ENCODE results near the gene CTSH. TPM values are rescaled to one million over a fixed set of nuclear protein-coding genes. Genes with fewer than 3 reads are reported as not detected.

The CTSH gene
- total RNA-seq, 1 experiment from 2014 or later: 327 TPM

- Mint-ChIP-seq H3K4me1 (ENCODE audit: low read depth, unreplicated experiment) (peaks cover 13% of the 10 kb centered on the region), H3K36me3 (ENCODE audit: insufficient read depth, unreplicated experiment) (peaks cover 22% of the 10 kb centered on the region), H3K4me3 (ENCODE audit: low read depth, unreplicated experiment) (peak overlapping the region; percentile 100), H3K27ac (ENCODE audit: unreplicated experiment) (peak overlapping the region; percentile 82), H3K9me3 (ENCODE audit: low read depth, unreplicated experiment) (no peaks in the 10 kb centered on the region), H3K27me3 (ENCODE audit: unreplicated experiment) (no peaks in the 10 kb centered on the region)
- no peak for TF ChIP-seq CTCF (IDR thresholded peaks at IDR 0.05; ENCODE audit: unreplicated experiment)
- intact Hi-C loops (cut with micrococcal nuclease; ENCODE audit: unreplicated experiment): no loop called here
- BruUV-seq (replicated peaks): no TSS peak
- CTCF ChIA-PET: interaction anchor here (0.6 to 1.6 kb wide), 5 partner anchors 35 to 240 kb away, joined by 3 to 12 read pairs (median 5); no protein-coding TSS in a partner anchor
- peak; percentile 43 for DNase-seq
Measured at GRCh38 chr15:78944202-78944625, 632 bp downstream of the CTSH start.

DNA sequence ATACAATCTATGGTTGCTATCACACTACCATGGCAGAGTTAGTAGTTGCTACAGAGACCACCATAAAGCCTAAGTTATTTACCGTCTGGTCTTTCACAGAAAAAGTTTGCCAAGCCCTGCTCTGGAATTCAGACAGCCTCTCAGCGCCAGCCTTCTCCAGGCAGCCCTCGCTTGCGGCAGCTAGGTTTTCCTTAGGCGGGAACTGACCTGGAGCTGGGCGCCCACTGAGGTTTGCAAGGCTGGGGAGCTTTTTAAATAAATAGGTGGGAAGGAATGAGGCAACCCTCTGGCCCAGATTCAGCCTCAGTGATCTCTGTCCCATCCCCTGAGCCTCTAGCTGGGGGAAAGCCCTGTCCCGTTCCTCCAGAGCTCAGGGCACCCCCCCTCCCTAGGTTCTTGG, 1.2 kb downstream of the CTSH start:
- H3K36me3 Mint-ChIP-seq (ENCODE audit: insufficient read depth, unreplicated experiment): peaks cover 23% of the 10 kb centered on the region
- H3K4me3 Mint-ChIP-seq (ENCODE audit: low read depth, unreplicated experiment): peak overlapping the region; percentile 100
- intact Hi-C loops (cut with micrococcal nuclease; ENCODE audit: unreplicated experiment): no loop called here
- H3K9me3 Mint-ChIP-seq (ENCODE audit: low read depth, unreplicated experiment): no peaks in the 10 kb centered on the region
- peak overlapping the region; percentile 82 for H3K27ac Mint-ChIP-seq (ENCODE audit: unreplicated experiment)
- BruUV-seq (replicated peaks): no TSS peak
- H3K27me3 Mint-ChIP-seq (ENCODE audit: unreplicated experiment): no peaks in the 10 kb centered on the region
- peaks cover 13% of the 10 kb centered on the region for H3K4me1 Mint-ChIP-seq (ENCODE audit: low read depth, unreplicated experiment)
- DNase-seq: peak; percentile 40
- CTCF ChIA-PET: interaction anchor here (1.6 kb wide), 1 partner anchor 241 kb away, joined by 9 read pairs; no protein-coding TSS in a partner anchor
- TF ChIP-seq CTCF (IDR thresholded peaks at IDR 0.05; ENCODE audit: unreplicated experiment): no peak

DNA sequence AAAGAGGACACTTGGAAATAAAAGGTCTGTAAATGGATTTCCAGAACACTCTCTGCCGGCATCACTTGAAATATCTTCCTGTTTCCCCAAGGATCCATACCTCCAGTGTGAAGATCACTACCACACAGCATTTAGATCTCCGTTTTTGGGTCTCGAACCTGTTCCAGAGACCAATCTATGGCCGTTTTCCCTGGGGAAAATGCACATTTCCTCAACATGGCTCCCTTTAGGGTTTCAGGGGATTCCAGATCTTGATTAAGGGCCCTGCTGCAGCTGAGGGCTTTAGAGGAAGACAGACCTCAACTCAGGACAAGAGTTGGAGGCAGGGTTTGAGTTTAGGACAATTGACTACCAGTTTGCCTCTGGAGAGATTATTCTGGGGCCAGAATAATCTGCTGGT, 2.1 kb downstream of the CTSH start:
- CTCF ChIA-PET: no interaction called here
- DNase-seq: no peak
- Mint-ChIP-seq H3K27me3 (ENCODE audit: unreplicated experiment) (no peaks in the 10 kb centered on the region), H3K27ac (ENCODE audit: unreplicated experiment) (no peak overlapping the region), H3K36me3 (ENCODE audit: insufficient read depth, unreplicated experiment) (peaks cover 32% of the 10 kb centered on the region), H3K4me3 (ENCODE audit: low read depth, unreplicated experiment) (peak overlapping the region; percentile 100), H3K9me3 (ENCODE audit: low read depth, unreplicated experiment) (no peaks in the 10 kb centered on the region), H3K4me1 (ENCODE audit: low read depth, unreplicated experiment) (peaks cover 13% of the 10 kb centered on the region)
- intact Hi-C loops (cut with micrococcal nuclease; ENCODE audit: unreplicated experiment): no loop called here
- TF ChIP-seq CTCF (IDR thresholded peaks at IDR 0.05; ENCODE audit: unreplicated experiment): no peak
- no TSS peak for BruUV-seq (replicated peaks)

DNA sequence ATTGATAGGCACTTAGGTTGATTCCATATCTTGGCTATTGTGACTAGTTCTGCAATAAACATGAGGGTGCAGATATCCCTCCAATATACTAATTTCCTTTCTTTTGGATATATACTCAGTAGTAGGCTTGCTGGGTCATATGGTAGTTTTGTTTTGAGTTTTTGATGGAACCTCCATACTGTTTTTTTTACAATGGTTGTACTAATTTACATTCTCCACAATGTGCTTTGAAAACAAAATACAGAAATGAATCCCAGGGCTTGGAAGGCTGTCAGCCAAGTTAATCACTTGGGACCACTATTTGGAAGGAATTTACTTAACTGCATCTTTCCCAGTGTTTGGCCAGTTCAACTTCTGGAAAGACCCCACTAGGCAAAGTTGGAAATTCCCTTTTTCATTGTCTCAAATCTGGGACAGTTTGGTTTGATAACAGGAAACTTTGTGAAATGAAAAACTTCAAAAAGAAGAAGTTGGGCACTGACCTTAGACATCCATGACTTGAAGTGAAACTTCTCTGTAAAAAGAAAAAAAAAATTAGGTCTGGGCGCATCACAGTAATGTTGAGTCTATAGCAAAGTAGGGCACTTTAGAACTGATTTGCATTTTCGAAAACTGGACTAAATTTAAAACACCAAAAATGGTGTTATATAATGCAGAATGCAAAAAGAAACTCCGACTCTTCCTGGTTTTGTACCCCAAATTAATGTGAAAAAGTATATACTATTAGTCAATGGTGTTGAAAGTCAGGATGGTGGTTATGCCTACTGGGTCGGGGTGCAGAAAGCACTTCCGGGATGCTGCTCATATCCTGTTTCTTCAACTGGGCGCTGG, 6.0 kb downstream of the CTSH start:
- Mint-ChIP-seq H3K9me3 (ENCODE audit: low read depth, unreplicated experiment) (no peaks in the 10 kb centered on the region), H3K27ac (ENCODE audit: unreplicated experiment) (no peak overlapping the region), H3K4me1 (ENCODE audit: low read depth, unreplicated experiment) (peaks cover 13% of the 10 kb centered on the region), H3K4me3 (ENCODE audit: low read depth, unreplicated experiment) (no peak overlapping the region), H3K36me3 (ENCODE audit: insufficient read depth, unreplicated experiment) (peaks cover 36% of the 10 kb centered on the region), H3K27me3 (ENCODE audit: unreplicated experiment) (no peaks in the 10 kb centered on the region)
- no TSS peak for BruUV-seq (replicated peaks)
- CTCF ChIA-PET: no interaction called here
- intact Hi-C loops (cut with micrococcal nuclease; ENCODE audit: unreplicated experiment): no loop called here
- no peak for TF ChIP-seq CTCF (IDR thresholded peaks at IDR 0.05; ENCODE audit: unreplicated experiment)
- no peak for DNase-seq

Measured in Calu3 (cell line).